GM19463 (cell line): ENCODE data around the gene OR5T2.
"Not testable (repeated sequence)": the region's sequence is repeated elsewhere in the genome, so short reads cannot be mapped to it uniquely, and the experiment has no call there.

ENCODE experiments used
- ATAC-seq: cut with Tn5 transposase; IDR thresholded peaks from one replicate; pipeline ENCODE4 v1.9.1; 2021; ENCODE audit warnings: mild to moderate bottlenecking, moderate library complexity; ENCODE audit not compliant: unreplicated experiment

The OR5T2 gene

GRCh38 chr11:56234155-56234554 lies at the start of gene OR5T2:
OR5T2 (minus strand) TSS chr11:56234255; CDS start chr11:56233062, 1,193 bp downstream.
- no peak for ATAC-seq

DNA sequence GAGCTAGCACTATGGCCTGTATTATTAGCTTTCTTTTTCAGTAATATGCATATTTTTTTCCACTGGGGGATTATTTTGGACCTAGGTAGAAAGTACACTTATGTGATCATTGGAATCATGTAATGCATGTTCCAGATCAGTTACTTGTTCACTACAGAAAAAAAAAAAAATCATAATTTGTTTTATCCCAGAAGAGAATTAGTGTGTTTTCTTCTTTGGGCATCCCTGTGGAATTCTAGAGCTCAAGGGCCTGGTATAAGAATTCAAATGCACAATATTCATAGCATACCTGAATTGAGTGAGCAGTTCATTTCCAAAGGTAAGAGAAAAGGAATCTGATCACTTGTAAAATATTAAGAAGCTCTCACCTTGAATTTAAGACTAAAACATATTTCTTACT lies 39.8 kb upstream of the OR5T2 start, which contains the start of gene OR5T1:
Gene OR5T1, plus strand, starts transcription at position 301 of the 400 bp plus-strand sequence. CDS start 1,485 bp downstream, outside the sequence.
- ATAC-seq: no peak

DNA sequence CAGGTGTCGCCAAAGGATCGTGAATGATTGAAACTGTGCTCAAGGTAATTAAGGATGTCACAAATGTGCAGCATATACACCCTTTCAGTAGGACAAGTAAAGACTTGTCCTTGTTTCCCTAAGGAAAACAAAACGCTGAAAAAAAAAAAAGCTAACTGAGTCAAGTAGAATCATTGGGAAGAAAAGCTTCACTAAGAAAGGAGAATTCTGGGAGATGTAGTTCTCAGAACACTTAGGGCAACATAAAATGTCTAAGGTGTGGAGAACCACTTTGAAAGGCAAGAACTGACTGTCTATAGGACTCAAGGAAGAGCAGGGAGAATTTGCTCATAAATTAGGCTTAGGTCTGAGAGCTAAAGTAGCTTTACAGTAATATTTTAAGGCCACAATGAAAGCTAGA lies 37.0 kb upstream of the OR5T2 start:
- no peak for ATAC-seq

DNA sequence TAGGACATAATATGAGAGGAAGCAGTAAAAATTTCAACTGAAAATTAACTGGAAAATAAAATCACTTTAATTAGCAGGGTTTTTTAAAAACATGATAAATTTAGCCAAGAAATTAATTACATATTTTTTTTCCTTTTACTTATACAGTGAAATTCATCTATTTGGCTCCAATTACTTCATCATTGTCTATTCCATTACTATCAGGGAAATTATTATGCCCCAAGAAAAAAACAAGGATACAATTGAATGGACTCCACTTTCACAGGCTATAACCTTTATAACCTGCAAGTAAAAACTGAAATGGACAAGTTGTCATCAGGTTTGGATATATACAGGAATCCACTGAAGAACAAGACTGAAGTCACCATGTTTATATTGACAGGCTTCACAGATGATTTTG lies 17.9 kb upstream of the OR5T2 start, which contains the start of gene OR5T3:
Gene OR5T3, plus strand, starts transcription at position 301 of the 400 bp plus-strand sequence. Its CDS starts 0 bp downstream, at position 301.
- no peak for ATAC-seq

GRCh38 chr11:56219735-56220134 lies 14.3 kb downstream of the OR5T2 start:
- ATAC-seq: not testable (repeated sequence)

DNA sequence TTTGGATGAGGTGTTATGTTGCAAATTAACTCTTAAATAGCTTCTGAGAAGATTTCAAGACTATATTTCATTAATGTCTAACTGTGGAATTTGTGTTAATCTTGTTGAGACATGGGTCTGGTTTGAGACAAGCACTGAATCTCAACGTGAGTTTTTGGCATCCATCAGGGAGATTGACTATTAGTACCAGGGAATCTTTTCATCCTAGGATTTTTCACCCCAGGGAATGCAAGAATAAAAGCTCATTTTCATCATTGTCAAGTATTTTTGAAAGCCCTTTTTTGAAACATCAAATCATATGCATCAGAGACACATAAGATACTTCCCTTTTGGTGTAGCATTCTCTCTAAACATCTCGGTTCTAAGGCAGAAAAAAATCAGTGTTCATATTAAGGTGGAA lies 19.5 kb downstream of the OR5T2 start:
- no peak for ATAC-seq

GRCh38 chr11:56207790-56208189 lies 26.3 kb downstream of the OR5T2 start:
- ATAC-seq: no peak

- ATAC-seq: no peak
Measured at GRCh38 chr11:56197367-56197766, 36.7 kb downstream of the OR5T2 start.

DNA sequence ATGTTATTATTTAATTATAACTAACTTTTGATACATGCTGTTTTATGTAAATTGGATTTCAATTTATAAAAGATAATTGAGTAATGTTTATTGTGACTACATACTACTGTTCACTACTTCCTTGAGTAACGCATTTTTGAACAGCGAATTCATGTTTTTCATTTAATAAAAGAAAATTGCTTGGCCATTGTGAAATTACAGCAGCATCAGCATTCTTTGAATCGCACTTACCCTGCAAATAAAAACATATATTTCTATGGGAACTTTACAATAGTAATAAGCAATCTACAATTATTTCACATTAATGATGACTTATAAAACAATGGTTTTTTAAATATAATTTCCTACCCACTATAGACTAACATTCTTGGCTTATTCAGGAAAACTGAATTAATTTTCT lies 37.4 kb downstream of the OR5T2 start:
- ATAC-seq: no peak

DNA sequence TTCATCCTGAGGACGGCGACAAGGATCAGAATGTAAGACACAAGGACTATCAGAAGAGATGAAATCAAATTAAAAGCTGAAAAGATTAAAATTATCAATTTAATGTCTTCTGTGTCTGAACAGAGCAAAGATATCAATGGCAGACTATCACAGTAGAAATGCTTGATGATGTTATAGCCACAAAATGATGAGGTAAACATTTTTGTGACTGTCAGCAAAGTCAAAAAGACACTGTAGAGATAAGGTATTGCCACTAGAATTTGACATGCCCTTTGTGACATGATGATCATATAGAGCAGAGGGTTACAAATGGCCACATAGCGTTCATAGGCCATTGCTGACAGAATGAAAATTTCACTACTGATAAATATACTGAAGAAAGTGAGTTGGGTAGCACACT lies 45.5 kb downstream of the OR5T2 start:
- ATAC-seq: no peak

GRCh38 chr11:56183459-56183858 lies 50.6 kb downstream of the OR5T2 start:
- no peak for ATAC-seq
